GM20431 (cell line): ENCODE data around the gene JMY.
"Not testable (repeated sequence)": the region's sequence is repeated elsewhere in the genome, so short reads cannot be mapped to it uniquely, and the experiment has no call there.

Experiments
- in situ Hi-C: fragments of 300-500 bp; cut with MseI, MboI; formaldehyde crosslinking; loops from one replicate; pipeline ENCODE4 v1.15.0; 2020; ENCODE audit warnings: low sequenced_read_pairs; ENCODE audit not compliant: unreplicated experiment

JMY gene

DNA sequence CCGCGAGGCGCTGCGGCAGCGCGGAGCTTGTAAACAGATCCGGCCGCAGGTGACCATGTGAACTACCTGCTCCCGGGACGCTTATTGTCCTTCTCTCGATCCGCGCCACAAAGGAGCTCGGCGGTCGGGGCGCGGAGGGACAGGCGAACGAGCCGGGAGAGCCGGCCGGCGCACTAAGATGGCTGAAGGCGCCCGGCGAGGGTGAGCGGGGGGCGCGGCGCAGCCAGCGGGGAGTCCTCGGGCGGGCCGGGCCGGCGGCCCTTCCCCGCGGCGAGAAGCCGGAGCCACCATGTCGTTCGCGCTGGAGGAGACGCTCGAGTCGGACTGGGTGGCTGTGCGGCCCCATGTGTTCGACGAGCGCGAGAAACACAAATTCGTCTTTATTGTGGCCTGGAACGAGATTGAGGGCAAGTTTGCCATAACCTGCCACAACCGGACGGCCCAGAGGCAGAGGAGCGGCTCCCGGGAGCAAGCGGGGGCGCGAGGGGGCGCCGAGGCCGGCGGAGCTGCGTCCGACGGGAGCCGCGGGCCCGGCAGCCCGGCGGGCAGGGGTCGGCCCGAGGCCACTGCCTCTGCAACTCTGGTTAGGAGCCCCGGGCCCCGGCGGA is 535 bp downstream of the JMY start:
- in situ Hi-C loops, result no loop called here

DNA sequence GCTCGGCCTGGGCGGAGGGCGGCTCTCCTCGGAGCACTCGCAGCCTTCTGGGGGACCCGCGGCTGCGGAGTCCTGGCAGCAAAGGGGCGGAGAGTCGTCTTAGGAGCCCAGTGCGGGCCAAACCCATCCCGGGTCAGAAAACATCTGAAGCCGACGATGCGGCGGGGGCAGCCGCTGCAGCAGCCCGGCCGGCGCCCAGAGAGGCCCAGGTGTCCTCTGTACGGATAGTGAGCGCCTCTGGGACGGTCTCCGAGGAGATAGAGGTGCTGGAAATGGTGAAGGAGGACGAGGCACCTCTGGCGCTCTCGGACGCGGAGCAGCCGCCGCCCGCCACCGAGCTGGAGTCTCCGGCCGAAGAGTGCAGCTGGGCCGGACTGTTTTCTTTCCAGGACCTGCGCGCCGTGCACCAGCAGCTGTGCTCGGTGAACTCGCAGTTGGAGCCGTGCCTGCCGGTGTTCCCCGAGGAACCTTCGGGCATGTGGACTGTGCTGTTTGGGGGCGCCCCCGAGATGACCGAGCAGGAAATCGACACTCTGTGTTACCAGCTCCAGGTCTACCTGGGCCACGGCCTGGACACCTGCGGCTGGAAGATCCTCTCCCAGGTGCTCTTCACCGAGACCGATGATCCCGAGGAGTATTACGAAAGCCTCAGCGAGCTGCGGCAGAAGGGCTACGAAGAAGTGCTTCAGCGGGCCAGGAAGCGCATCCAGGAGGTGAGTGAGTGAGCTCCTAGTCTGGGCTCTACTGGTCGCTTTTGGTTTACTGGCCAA is 1.2 kb downstream of the JMY start:
- in situ Hi-C loops, result no loop called here

DNA sequence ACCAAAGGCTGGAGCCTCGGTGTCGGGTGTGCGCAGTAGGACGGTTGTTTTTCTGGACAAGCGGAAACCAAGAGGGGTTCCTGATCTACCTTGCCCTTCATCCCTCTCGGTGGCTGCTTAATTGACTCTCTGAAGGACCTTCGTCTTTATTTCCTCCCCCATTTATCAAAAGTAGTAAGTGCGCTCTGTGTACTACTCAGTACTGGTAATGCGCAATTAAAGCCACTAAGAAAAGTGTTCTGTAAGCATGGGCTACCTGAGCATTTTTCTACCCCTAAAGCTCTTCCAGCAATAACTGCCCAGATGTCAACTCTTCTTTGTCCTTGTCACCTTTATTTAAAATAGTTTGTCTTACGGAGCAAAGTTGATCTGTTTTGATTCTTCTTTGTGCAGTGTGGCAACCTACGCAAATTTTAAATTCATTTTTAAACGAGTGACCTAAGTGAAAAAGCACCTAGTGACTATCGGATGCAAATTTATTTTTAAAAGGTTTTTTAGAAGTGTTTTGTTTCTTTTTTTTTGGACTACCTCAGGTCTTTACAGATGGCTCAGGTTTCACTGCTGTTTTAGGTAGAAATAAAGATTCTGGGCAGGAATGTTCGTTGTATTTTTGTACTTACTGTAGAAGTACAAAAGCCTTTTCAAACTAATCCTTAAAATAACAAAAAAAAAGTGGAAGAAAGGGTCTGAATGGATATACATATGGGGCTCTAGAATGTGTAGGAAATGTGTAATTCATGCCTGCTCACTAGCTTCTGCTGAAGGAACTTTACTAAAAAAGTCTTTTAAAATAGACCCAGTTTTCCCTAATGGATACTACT is 2.0 kb downstream of the JMY start:
- in situ Hi-C loops, result no loop called here

DNA sequence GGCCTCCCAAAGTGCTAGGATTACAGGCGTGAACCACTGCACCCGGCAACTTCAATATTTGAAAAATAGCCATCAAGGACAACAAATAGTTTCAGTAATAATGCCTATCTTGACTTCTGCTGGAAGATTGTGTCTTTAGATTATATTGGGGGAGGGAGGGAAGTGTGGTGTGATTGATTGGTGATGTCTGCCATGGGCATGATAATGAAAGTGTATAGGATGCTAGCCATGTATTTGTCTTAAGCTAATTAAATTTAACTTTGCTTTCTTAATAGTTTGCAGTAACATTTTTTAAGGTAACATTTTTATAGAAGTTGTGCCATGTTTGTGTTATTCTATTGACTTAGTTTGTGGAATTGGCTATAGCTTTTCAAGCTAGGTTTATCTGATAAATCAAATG is 4.6 kb downstream of the JMY start:
- in situ Hi-C loops, result no loop called here

GRCh38 chr5:79241535-79241979 is 5.6 kb downstream of the JMY start:
- in situ Hi-C loops, result no loop called here

- in situ Hi-C loops, result no loop called here
Observed at GRCh38 chr5:79242242-79243039, 6.5 kb downstream of the JMY start.

GRCh38 chr5:79243224-79243623 is 7.3 kb downstream of the JMY start:
- in situ Hi-C loops, result no loop called here

DNA sequence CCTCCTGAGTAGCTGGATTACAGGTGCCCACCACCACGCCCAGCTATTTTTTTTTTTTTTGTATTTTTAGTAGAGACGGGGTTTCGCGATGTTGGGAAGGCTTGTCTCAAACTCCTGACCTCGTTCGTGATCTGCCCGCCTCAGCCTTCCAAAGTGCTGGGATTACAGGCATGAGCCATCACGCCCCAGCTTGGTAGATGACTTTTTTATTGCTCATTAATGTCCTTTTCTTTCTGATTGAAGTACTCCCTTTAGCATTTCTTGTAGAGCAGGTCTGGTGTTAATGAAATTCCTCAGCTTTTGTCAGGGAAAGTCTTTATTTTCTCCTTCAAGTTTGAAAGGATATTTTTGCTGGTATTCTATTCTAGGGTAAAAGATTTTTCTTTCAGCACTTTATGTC is 18.1 kb downstream of the JMY start:
- in situ Hi-C loops, result not testable (repeated sequence)

DNA sequence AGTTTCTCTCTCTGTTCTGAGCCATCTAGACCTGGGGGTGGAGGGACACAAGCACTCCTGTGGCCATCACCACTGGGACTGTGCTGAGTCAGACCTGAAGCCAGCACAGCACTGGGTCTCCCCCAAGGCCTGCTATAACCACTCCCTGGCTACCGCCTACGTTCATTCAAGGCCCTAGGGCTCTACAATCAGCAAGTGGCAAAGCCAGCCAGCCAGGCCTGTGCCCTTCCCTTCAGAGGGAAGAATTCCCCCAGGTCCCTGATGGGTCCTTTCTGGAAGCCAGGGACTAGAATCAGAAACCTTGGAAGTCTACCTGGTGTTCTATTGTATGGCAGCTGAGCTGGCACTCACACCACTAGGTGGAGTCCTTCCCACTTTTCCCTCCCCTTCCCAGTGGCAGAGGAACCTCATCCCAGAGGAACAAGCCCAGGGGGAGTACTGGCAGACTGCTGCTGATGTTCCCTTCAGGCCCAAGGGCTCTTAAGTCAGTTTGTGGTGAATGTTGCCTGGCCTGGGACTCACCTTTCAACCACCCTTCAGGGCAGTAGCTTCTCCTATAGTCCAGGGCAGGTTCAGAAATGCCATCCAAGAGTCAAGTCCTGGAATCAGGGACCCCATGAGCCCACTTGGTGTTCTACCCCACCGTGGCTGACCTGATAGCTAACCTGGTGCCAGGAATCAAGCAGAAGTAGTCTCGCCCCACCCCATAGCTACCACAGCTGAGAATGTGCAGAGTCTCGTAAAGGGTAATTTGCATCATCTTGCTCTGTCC is 20.0 kb downstream of the JMY start:
- in situ Hi-C loops, result no loop called here

GRCh38 chr5:79256563-79256962 is 20.6 kb downstream of the JMY start:
- in situ Hi-C loops, result no loop called here

GRCh38 chr5:79257314-79257713 is 21.4 kb downstream of the JMY start:
- in situ Hi-C loops, result no loop called here

GRCh38 chr5:79258801-79259200 is 22.9 kb downstream of the JMY start:
- in situ Hi-C loops, result no loop called here

- in situ Hi-C loops, result no loop called here
Observed at GRCh38 chr5:79259383-79259782, 23.5 kb downstream of the JMY start.

- in situ Hi-C loops, result no loop called here
Observed at GRCh38 chr5:79259810-79260209, 23.9 kb downstream of the JMY start.

- in situ Hi-C loops, result no loop called here
Observed at GRCh38 chr5:79261897-79262296, 26.0 kb downstream of the JMY start.

- in situ Hi-C loops, result no loop called here
Observed at GRCh38 chr5:79263290-79263689, 27.4 kb downstream of the JMY start.

DNA sequence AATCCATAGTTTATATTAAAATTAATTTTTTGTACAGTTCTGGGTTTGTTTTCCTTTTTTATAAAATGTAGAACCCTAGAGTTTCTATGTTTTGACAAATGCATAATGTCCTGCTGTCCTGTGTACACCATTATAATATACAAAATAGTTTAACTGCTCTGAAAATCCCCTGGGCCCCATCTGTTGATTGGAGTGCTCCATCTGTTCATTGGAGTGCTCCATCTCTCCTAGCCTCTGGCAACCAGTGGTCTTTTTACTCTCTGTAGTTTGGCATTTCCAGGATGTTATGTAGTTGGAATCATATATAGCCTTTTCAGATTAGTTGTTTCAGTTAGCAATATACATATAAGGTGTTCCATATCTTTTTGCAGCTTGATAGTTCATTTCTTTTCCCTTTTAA is 31.2 kb downstream of the JMY start:
- in situ Hi-C loops, result no loop called here

GRCh38 chr5:79269733-79270166 is 33.8 kb downstream of the JMY start:
- in situ Hi-C loops, result no loop called here

GRCh38 chr5:79273341-79273740 is 37.4 kb downstream of the JMY start:
- in situ Hi-C loops, result no loop called here
